HG02973 (cell line): ENCODE data around the gene CD300H.

ENCODE experiments used
- ATAC-seq: cut with Tn5 transposase; IDR thresholded peaks from one replicate; pipeline ENCODE4 v1.9.1; 2021; ENCODE audit warnings: moderate library complexity; ENCODE audit not compliant: unreplicated experiment

Gene CD300H

DNA sequence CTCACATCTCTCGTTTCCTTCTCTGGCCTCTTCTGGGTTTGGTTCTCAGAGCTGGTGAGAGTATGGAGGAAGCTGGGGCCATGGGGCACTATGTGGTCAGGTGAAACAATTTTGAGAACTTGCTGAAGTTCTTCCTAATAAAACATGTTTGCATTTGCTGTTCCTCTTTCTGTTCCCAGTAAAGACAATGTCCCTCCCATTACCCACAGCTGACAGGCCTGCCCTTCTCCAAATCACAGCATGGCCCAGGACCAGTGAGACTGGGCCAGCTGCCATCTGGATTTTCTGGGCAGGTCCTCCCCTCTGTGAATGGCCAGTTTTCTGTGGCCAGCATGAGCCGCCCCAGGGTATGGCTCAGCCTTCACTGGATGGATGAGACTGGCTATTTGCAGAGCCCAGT, at the start of gene CD300H:
Gene CD300H (minus strand): TSS at position 113 of the 400 bp plus-strand sequence.
- ATAC-seq, result no peak

DNA sequence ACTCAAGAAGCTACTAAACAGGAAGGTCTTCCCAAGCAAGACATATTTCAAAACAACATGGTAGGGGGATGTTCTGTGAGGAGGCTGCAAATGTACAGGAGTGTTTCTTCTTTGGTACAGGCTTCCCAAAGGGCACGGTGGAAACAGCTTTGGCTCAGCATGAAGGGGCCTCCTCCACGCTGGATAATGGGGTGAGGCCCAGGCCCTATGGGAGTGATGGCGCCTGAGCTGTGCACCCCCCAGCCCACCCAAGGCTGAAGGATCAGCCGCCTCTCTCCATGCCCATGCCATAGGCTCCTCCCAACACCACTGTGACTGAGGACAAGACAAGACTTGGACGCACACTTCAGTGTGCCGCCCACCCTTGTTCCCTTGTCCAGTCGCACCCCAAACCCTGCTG, 49.4 kb upstream of the CD300H start:
- ATAC-seq, result no peak

DNA sequence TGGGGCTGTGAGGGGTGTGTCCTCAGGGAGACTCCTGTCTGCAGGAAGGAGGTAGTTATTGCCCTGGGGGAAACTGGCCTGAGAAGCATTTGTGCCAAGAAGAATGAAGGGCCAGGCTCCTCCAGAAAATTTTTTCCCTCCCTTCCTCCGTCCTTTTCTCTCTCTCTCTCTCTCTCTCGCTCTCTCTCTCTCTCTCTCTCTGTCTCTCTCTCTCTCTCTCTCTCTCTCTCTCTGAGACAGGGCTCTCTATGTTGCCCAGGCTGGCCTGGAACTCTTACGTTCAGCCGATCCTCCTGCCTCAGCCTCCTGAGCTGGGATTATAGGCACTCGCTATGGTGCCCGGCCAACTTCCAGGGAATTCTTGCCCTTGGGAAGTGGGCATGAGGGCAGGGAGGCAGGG, 44.7 kb upstream of the CD300H start:
- ATAC-seq, result no peak

DNA sequence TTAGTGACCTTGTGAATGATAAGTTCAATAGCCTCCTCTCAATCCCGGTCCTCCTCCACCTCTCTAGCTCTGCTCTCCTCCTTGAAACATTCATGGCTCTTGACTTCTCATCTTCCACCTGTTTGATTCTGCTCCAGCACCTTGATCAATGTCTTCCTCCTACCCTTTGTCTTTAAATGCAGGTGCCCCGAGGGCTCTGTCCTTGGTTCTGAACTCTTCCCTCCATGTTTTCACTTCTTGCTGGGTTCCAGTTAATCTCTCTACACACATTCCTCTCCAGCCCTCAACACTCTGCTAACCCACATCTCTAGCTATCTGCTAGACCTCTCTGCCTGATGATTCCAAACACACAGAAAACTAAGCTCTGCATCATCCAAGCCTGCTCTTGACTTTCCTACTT, 42.8 kb upstream of the CD300H start:
- ATAC-seq, result no peak

DNA sequence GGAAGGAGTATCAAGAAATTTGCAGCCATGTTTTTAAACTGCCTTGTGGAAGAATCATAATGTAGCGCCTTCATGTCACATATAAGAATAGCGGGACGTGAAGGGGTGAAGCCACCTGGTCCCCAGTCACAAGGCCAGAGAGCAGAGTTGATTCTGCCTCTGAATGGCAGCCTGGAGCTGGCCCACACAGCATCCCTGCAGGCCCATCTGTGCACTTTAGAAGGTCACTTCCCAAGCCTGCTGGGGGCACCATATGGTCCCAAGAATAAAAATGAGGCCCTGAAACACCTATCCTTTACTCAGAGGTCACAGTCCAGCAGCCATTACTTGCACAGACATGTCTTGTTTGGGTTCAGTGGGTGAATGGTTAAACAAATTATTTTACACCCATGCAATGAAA, 41.2 kb upstream of the CD300H start:
- no peak for ATAC-seq

DNA sequence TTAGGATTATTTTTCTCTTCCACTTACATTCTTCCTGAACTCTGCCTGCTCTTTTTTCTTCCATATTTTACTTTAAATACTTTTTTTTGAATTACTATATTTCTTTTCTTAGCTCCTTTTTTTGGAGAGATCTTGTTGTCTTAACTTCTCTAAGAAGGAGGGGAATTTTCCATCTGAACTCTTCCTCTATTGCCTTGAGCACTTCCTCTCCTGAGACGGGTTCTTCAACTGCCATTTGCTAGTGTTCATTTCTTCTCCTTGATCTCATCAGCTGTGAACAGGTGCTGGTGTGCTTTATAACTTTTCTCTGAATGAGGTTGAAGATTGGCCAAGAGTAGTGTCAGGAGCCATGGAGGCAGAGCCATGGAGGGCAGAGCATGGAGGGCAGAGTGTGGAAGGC, 39.9 kb upstream of the CD300H start:
- no peak for ATAC-seq

DNA sequence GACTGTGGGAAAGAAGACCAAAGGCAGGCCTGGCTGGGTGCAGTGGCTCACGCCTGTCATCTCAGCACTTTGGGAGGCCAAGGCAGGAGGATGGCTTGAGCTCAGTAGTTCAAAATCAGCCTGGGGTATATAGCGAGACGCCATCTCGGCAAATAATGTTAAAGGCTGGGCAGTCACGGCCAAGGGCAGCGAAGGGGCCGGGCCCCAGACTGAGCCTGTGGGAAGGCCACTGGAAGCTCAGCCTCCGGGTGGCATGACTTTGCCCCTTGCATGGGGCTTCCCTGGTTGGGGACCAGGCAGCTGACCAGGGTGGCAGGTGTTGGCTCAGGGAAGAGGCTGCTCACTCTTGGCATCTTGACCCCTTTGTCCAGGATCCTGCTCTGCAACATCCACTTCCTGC, 38.7 kb upstream of the CD300H start:
- no peak for ATAC-seq

DNA sequence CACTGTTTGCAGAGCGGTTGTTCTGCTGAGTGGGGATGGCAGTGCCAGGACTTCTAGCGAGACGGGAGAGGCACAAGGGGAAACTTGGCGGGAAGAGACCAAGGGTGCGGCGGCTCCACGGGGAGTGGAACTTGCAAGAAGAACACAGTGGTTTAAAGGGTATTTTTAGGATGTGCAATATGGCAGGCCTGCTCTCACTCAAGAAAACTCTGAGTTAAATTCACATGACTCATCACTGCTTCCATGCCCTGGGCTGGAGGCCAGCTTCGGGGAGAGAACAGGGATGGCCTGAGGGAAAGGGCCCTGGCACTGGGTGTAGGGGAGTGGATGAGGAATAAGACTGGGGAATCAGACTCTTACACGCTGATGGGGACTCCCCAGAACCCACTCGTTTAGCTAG, 38.1 kb upstream of the CD300H start:
- no peak for ATAC-seq

DNA sequence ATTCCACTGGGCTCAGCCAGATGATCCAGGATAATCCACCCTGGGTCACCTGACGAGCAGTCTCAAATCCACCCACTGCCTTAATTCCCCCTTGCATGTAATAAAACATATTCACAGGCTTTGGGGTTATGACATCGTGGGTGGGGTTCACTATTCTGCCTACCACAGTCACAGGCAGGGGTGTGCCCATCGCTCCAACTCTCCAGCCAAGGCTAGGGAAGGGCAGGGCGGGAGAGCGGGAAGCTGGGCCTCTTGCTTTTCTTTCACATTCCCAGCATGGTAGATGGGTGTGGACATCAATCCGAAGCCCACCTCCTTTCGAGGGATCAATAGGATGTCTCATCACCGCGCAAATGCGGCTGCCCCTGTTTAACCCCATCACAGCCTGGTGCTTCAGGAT, 37.5 kb upstream of the CD300H start:
- no peak for ATAC-seq

DNA sequence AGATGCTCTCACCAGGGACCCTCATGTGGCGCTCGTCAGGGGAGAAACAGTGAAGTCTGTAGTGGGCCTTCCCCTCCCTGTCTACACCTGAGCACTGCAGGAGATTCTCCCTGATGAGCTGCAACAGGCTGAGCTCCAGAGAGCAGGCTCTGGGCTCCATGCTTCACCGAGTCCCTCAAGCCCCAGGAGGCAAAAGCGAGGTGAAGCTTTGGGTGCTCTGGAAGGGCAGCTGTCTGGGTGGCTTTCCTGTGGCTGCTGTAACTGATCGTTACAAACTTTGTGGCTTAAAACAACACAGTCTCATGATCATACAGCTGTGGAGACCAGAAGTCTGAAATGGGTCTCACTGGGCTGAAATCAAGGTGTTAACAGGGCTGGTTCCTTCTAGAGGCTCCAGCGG, 36.9 kb upstream of the CD300H start:
- ATAC-seq, result no peak

DNA sequence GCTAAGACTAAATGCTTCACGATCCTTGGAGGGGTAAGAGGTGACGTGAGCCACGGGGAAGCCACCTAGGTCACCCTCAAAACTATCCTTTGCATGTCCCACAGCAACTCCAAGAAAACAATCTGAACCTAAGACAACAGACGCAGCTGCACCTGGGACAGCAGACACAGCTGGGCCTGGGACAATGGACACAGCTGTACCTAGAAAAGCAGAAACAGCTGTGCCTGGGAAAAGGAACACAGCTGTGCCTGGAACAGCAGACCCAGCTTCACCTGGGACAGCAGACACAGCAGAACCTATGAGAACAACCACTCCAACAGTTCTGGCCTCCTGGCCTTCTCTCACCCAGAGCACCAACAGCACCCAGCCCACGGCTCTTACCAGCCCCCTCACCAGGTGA, 36.4 kb upstream of the CD300H start:
- no peak for ATAC-seq

DNA sequence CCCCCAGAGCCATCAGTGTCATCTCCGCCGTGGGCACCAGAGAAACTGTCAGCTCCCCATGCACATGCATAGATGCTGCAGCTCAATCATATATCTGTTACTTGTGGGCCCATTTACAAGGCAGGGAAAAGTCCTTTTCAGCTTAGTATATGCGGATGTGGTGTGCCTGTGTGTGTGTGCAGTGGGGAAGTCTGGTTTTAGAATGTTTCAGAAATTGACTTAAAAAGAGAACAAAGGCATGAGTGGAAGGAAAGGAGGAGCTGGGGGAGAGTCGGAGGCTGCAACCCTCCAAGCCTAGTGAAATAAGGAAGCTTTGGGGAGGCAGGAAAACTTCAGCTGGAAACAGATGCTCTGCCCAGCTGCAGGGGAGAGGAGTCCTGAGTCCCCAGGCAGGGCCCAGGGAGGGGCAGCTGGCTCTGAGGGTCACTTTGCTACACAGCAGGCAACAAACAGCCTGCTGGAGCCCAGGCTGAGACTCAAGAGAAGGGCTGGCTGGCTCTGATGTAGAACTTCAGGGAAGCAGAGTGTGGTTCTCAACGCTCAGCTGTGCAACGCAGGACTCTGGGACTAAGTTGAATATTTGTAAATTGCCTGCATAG, 35.8 kb upstream of the CD300H start:
- ATAC-seq, result no peak

DNA sequence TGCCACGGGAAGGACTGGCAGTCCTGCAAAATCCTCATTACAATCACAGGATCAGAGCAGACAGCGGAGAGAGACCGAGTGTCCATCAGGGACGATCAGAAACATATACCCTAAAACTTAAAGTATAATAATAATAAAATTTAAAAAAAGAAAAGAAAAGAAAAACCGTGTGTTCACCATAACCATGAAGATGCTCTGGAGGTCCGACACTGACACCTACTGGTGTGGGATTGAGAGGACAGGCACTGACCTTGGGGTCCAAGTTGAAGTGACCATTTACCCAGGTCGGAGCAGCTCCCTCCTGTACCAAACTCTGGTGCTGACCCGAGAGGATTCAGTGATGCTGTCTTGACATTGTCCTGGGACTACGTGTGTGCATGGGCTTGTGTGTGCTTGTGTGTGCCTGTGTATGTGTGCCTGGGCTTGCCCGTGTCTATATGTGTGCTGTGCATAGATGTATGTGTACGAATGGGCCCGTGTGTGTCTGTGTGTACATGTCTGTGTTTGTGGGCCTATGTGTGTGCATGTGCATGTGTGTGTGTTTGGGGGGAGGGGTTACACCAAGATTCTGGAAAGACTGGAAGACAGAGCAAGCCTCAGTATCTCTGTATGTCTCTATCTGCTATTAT, 34.7 kb upstream of the CD300H start:
- no peak for ATAC-seq

DNA sequence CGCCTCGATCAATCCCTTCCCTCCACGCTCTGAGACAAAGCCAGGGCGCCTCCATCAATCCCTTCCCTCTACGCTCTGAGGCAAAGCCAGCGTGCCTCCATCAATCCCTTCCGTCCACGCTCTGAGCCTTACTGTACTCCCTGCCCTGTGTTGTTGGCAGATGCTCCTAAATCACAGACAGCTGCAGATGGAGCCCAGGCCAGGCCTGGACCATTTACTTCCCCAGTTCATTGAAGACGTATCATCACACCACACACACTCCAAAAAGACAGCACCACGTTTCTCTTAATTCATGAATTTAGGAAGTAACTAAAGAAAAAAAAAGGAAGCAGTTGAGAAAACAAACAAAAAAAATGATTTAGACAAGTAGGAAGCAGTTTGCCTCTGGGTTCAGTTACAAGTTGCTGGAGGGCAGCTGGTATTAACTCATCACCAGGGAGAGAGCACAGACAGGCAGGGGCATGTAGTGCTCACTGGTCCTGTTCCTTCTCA, 32.2 kb upstream of the CD300H start:
- no peak for ATAC-seq

DNA sequence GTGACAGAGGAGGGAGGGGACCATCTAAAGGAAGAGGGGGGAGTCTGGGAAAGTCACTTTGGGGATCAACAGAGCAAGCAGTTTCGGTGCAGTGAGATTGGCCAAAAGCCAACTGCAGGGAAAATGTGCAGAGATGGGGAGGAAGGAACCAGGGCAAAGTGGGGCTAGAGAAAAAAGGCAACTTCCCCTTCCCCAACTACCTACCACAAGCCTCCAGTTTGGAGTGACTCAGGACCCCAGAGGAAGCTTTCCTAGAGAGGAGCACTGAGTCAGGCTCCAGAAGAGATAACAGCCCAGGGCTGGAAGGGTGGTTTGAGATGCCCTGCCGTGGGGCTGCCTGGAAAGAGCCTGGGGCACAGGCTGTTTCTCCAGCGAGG, 31.7 kb upstream of the CD300H start:
- ATAC-seq, result no peak

DNA sequence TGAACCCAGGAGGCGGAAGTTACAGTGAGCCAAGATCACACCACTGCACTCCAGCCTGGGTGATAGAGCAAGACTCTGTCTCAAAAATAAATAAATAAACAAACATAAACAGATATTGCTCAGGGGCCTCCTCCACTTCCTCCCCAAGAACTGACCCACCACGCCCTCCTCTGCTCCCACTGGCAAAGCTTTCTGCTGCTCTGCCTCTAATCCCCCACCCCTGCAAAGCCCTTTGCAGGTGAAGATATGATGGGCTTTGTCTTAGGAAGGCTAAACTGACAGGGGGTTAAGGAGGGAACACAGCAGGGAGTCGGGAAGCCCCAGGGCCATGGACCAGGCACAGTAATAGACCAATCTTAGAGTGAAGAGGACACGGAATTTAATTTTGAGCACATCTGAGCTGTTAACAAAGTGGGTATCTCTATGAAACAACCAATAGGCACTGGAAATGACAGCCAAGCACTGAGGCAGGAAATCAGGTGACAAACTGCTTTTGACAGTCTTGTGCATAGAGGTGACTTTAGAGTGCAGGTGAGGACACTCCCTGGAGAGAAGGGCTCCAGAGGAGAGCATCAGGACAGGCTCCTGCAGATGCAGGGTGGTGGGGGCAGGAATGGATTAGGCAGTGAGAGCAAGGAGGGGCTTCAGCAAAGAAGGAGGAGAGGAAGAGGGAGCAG, 31.2 kb upstream of the CD300H start:
- no peak for ATAC-seq

DNA sequence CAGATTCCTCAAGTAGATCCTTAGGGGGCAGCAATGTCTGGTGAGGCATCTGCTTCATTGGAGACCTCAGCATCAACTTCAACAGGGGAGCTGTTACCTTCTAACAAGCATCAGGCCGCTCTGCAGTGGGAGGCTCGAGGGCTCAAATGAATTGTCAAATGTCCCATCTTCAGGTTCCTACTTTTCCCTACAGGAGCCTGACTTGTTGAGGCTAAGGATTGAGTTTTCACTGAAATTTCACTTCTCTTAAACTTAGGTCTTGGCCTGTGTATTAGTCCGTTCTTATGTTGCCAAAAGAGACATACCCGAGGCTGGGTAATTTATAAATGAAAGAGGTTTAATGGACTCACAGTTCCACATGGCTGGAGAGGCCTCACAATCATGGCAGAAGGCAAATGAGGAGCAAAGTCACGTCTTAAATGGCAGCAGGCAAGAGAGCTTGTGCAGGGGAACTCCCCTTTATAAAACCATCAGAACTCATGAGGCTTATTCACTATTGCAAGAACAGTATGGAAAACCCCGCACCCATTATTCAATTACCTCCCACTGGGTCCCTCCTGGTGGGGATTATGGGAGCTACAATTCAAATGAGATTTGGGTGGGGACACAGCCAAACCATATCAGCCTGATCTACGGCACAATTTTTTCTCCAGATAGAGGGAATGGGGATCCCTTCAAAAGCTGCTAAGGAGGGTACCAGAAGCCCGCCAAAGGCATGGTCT, 29.9 kb upstream of the CD300H start:
- ATAC-seq, result no peak

DNA sequence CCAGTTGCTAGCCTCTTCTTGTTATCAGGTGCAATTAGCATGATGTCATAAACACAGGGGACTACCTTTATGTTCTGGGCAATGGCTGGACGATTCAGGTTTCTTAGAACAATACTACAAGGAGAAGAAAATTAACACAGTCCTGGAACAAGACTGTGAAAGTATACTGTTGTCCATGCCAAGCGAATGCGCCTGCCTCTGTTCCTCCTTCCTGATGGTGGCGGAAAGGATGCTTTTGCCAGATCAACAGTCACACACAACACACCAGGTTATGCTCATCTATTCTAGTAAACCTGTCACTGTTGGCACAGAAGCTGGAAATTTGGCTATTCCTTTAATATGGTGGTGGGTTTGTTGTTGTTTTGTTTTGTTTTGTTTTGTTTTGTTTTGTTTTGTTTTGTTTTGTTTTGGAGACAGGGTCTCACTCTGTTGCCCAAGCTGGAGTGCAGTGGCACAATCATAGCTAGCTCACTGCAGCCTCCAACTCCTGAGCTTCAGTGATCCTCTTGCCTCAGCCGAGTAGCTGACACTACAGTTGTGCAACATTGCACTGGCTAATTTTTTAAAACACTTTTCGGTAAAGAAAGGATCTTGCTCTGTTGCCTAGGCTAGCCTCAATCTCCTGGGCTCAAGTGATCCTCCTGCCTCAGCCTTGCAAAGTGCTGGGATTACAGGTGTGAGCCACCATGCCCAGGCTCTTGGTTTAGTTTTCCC, 27.9 kb upstream of the CD300H start:
- no peak for ATAC-seq

DNA sequence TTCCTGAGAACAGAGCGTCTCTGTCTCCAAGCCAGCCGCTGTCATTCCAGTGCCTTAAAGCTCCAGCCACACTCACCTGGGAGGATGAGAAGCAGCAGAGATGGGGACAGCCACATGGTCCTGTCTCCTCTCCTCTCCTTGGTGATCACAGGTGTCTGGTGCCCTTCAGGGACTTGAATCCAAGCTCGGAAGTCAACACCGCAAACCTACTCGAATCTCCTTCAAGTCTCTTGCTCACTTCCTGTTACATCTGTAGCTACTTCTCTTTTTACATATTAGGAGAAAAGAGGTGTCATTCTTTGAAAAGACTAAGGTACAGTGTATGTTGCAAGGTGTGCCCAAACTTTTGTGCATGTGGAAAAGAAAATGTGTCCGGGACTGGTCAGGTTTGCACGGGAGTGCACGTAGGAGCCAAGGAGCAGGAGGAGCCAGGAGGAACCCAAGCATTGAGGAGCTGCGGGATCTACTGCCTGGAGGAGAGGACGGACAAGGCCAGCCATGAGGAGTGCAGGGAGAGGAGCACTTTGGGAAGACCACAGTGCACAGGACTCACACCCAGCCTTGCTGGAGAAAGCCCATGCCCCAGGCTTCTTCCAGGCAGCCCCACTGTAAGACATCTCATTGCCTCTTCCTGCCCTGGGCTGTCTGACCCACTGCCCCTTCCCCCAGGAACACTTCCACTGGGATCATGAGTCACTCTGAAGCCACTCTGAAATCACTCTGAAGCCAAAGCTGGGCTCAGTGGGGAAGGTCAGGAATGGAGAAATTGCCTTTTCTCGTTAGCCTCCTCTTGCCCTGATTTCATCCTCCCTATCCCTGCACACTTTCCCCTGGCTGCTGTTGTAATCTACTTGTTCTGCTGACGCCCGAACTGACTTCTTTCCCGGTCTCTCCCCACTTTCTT, 25.0 kb upstream of the CD300H start, which contains the start of gene CD300LD:
Gene CD300LD (minus strand): TSS at position 197 of the 904 bp plus-strand sequence. CDS start 81 bp downstream, at position 116.
- no peak for ATAC-seq

DNA sequence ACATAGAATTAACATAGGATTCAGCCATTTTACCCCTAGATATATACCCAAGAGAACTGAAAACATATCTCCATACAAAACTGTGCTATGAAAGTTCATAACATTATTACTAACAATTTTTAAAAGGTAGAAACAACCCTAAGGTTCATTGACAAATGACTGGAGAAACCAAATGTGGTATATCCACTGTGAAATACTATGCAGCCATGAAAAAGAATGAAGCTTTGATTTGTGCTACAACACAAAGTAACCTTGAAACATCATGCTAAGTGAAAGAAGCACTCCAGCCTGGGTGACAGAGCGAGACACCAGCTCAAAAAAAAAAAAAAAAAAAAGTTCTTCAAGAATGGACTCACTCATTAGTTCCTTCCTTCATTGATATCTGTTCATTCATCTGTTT, 24.2 kb upstream of the CD300H start:
- no peak for ATAC-seq
